DND-41 (cell line): ENCODE measurements around the gene PLPPR2.
"Not testable (repeated sequence)": the region's sequence is repeated elsewhere in the genome, so short reads cannot be mapped to it uniquely, and the experiment has no call there.

Experiments used
- ATAC-seq: fragments of 200-7000 bp; cut with Tn5 transposase; 3 replicates; pipeline ENCODE4 v1.9.1; 2021; ENCODE audit warnings: low read depth; ENCODE audit not compliant: insufficient read depth
- DNase-seq: peaks from one replicate; pipeline ENCODE4 v3.0.0-alpha.2; 2020
- H2AFZ ChIP-seq: 2 replicates; pipeline ENCODE4 v1.6.0; 2012; ENCODE audit warnings: low read depth, low read length
- H3K27ac ChIP-seq: 2 replicates; pipeline ENCODE4 v1.5.1; 2012; ENCODE audit warnings: low read length, inconsistent platforms
- H3K27me3 ChIP-seq: fragments of 200-600 bp; sonication (generic); 2 replicates; pipeline ENCODE4 v1.6.0; 2012; ENCODE audit warnings: low read length, mild to moderate bottlenecking, inconsistent platforms; ENCODE audit not compliant: insufficient read depth, poor library complexity
- H3K36me3 ChIP-seq: 2 replicates; pipeline ENCODE4 v1.5.1; 2012; ENCODE audit warnings: low read length, inconsistent platforms; ENCODE audit not compliant: insufficient read depth
- H3K4me1 ChIP-seq: 2 replicates; pipeline ENCODE4 v1.5.1; 2012; ENCODE audit warnings: mild to moderate bottlenecking, low read length; ENCODE audit not compliant: insufficient read depth
- H3K4me2 ChIP-seq: 2 replicates; pipeline ENCODE4 v1.6.0; 2012; ENCODE audit warnings: mild to moderate bottlenecking, moderate library complexity, low read length, inconsistent platforms; ENCODE audit not compliant: insufficient read depth
- H3K4me3 ChIP-seq, 2 experiments: fragments of 200-600 bp in 1 of 2; shearing (Covaris generic) in 1 of 2; 2 replicates each; pipeline ENCODE4 v1.5.1; 2012 to 2016; ENCODE audit warnings: inconsistent platforms in 2 of 2, low read length in 2 of 2, mild to moderate bottlenecking in 2 of 2, low read depth in 1 of 2, moderate library complexity in 1 of 2
- H3K79me2 ChIP-seq: 2 replicates; pipeline ENCODE4 v1.6.0; 2012; ENCODE audit warnings: low read length, inconsistent platforms; ENCODE audit not compliant: insufficient read depth
- H3K9ac ChIP-seq: 2 replicates; pipeline ENCODE4 v1.6.0; 2012; ENCODE audit warnings: low read depth, mild to moderate bottlenecking, inconsistent platforms, low read length, moderate library complexity
- H3K9me3 ChIP-seq: 2 replicates; pipeline ENCODE4 v1.5.1; 2012; ENCODE audit warnings: low read length, moderate library complexity, mild to moderate bottlenecking, inconsistent platforms; ENCODE audit not compliant: insufficient read depth, severe bottlenecking
- H4K20me1 ChIP-seq: 2 replicates; pipeline ENCODE4 v1.6.0; 2012; ENCODE audit warnings: low read length; ENCODE audit not compliant: insufficient read depth
- EZH2 ChIP-seq: IDR thresholded peaks from 3 replicates; pipeline ENCODE4 v1.6.1; 2012; ENCODE audit warnings: borderline replicate concordance, low read depth, mild to moderate bottlenecking, moderate library complexity, low read length, inconsistent platforms; ENCODE audit not compliant: severe bottlenecking
- TF ChIP-seq, protein P1 (sequence below): IDR thresholded peaks from 2 replicates; pipeline ENCODE4 v1.5.1; 2012; ENCODE audit warnings: borderline replicate concordance, low read length, moderate library complexity, mild to moderate bottlenecking; ENCODE audit not compliant: poor library complexity, severe bottlenecking; ENCODE audit errors: extremely low read depth

Gene PLPPR2

GRCh38 chr19:11330127-11330526 lies 25.1 kb upstream of the PLPPR2 start:
- no peak for TF ChIP-seq EZH2
- TF ChIP-seq, protein P1, sequence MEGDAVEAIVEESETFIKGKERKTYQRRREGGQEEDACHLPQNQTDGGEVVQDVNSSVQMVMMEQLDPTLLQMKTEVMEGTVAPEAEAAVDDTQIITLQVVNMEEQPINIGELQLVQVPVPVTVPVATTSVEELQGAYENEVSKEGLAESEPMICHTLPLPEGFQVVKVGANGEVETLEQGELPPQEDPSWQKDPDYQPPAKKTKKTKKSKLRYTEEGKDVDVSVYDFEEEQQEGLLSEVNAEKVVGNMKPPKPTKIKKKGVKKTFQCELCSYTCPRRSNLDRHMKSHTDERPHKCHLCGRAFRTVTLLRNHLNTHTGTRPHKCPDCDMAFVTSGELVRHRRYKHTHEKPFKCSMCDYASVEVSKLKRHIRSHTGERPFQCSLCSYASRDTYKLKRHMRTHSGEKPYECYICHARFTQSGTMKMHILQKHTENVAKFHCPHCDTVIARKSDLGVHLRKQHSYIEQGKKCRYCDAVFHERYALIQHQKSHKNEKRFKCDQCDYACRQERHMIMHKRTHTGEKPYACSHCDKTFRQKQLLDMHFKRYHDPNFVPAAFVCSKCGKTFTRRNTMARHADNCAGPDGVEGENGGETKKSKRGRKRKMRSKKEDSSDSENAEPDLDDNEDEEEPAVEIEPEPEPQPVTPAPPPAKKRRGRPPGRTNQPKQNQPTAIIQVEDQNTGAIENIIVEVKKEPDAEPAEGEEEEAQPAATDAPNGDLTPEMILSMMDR: no peak
- Histone ChIP-seq H2AFZ (no peak overlapping the region), H3K36me3 (peaks cover 37% of the 10 kb centered on the region), H3K9me3 (no peaks in the 10 kb centered on the region), H3K79me2 (no peaks in the 10 kb centered on the region), H3K27me3 (no peaks in the 10 kb centered on the region), H3K4me2 (no peak overlapping the region), H3K27ac (peak overlapping the region; percentile 27; the same call in 1 of the 2 replicates), H3K4me3 (no peak overlapping the region), H4K20me1 (no peaks in the 10 kb centered on the region), H3K4me1 (peaks cover 11% of the 10 kb centered on the region), H3K9ac (no peak overlapping the region)
- DNase-seq (no peak), ATAC-seq (no peak)

GRCh38 chr19:11331502-11331901 lies 23.7 kb upstream of the PLPPR2 start:
- no peaks in the 10 kb centered on the region for H3K9me3 ChIP-seq
- no peak overlapping the region for H3K27ac ChIP-seq

GRCh38 chr19:11332822-11333221 lies 22.4 kb upstream of the PLPPR2 start:
- peaks cover 43% of the 10 kb centered on the region for H3K36me3 ChIP-seq

More at GRCh38 chr19:11331502-11331901, 23.7 kb upstream of the PLPPR2 start:
- ATAC-seq: no peak
- Histone ChIP-seq H3K4me1 (peaks cover under 1% of the 10 kb centered on the region; the same call in 1 of the 2 replicates), H3K4me2 (no peak overlapping the region), H3K79me2 (no peaks in the 10 kb centered on the region), H3K9ac (no peak overlapping the region), H2AFZ (no peak overlapping the region), H3K36me3 (peaks cover 47% of the 10 kb centered on the region), H4K20me1 (no peaks in the 10 kb centered on the region), H3K27me3 (no peaks in the 10 kb centered on the region), H3K4me3 (no peak overlapping the region)
- TF ChIP-seq, protein P1: no peak
- TF ChIP-seq EZH2: no peak
- no peak for DNase-seq

DNA sequence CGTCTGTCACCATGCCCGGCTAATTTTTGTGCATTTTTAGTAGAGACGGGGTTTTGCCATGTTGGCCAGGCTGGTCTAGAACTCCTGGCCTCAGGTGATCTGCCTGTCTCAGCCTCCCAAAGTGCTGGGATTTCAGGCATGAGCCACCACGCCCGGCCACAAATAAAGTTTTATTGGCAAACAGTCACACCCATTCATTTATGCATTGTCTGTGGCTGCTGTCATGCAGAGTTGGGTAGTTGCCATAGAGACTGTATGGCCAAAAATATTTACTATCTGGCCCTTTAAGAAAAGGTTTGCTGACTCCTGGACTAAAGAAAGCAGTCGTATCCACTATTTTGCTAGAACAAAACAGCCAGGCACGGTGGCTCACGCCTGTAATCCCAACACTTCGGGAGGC lies 21.4 kb upstream of the PLPPR2 start:
- not testable (repeated sequence) for H3K9me3 ChIP-seq, H3K4me3 ChIP-seq, H3K9ac ChIP-seq, H3K27me3 ChIP-seq, H3K4me2 ChIP-seq, H4K20me1 ChIP-seq, H2AFZ ChIP-seq, H3K27ac ChIP-seq, DNase-seq, H3K79me2 ChIP-seq, ATAC-seq
- H3K4me1 ChIP-seq: peaks cover 15% of the 10 kb centered on the region
- peaks cover 43% of the 10 kb centered on the region for H3K36me3 ChIP-seq

More at GRCh38 chr19:11332822-11333221, 22.4 kb upstream of the PLPPR2 start:
- no peak overlapping the region for H2AFZ ChIP-seq
- no peak overlapping the region for H3K9ac ChIP-seq
- no peaks in the 10 kb centered on the region for H3K9me3 ChIP-seq
- H3K27ac ChIP-seq: no peak overlapping the region
- no peak overlapping the region for H3K4me3 ChIP-seq
- DNase-seq (no peak), ATAC-seq (no peak)
- H3K4me1 ChIP-seq: peaks cover 6% of the 10 kb centered on the region; the same call in 1 of the 2 replicates
- no peaks in the 10 kb centered on the region for H3K27me3 ChIP-seq
- no peaks in the 10 kb centered on the region for H3K79me2 ChIP-seq
- H4K20me1 ChIP-seq: no peaks in the 10 kb centered on the region; the same call in 1 of the 2 replicates
- no peak overlapping the region for H3K4me2 ChIP-seq
- TF ChIP-seq, protein P1: no peak
- no peak for TF ChIP-seq EZH2
